Measurements from ENCODE around the gene CCND2.

CCND2 gene

DNA sequence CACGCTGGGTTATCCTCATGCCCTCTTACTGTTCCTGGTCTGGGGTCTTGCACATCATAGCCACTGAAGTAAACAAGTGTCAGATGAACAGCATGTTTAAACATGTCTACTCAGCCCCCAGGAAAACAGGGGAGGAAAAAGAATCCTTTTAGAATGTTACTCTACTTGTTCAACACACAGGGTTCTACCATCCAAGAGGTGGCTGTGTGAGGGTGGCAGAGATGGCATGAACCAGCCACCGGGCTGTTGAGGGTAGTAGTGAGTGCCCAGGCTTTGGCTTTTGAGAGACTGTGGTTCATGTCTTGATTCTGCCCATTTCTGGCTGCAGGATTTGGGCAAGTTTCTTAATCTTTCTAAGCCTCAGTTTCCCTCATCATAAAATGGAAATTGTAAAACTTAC, 21.6 kb upstream of the CCND2 start:
- TF ChIP-seq EGR1 (IDR thresholded peaks at IDR 0.05) = no peak
- TF ChIP-seq TAF1 (IDR thresholded peaks at IDR 0.05; ENCODE audit: low read depth) = no peak
- TF ChIP-seq, protein P1, sequence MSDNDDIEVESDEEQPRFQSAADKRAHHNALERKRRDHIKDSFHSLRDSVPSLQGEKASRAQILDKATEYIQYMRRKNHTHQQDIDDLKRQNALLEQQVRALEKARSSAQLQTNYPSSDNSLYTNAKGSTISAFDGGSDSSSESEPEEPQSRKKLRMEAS (IDR thresholded peaks at IDR 0.05) = no peak
- TF ChIP-seq, protein P2, sequence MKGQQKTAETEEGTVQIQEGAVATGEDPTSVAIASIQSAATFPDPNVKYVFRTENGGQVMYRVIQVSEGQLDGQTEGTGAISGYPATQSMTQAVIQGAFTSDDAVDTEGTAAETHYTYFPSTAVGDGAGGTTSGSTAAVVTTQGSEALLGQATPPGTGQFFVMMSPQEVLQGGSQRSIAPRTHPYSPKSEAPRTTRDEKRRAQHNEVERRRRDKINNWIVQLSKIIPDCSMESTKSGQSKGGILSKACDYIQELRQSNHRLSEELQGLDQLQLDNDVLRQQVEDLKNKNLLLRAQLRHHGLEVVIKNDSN (IDR thresholded peaks at IDR 0.05) = no peak
- TF ChIP-seq TEAD4 (IDR thresholded peaks at IDR 0.05) = no peak
- TF ChIP-seq EP300 (IDR thresholded peaks at IDR 0.05; ENCODE audit: borderline replicate concordance) = no peak
- no peak for TF ChIP-seq RAD21 (IDR thresholded peaks at IDR 0.05; ENCODE audit: low read depth)
- TF ChIP-seq FOXM1 (IDR thresholded peaks at IDR 0.05; ENCODE audit: borderline replicate concordance, low read depth) = no peak
- no peak for TF ChIP-seq NFIC (IDR thresholded peaks at IDR 0.05)
- TF ChIP-seq CREB1 (IDR thresholded peaks at IDR 0.05; ENCODE audit: low read depth) = no peak
- no peak for TF ChIP-seq CEBPB (IDR thresholded peaks at IDR 0.05)
- no peak for TF ChIP-seq YY1 (IDR thresholded peaks at IDR 0.05; ENCODE audit: low read depth)
- no peak for TF ChIP-seq TCF12 (IDR thresholded peaks at IDR 0.05; ENCODE audit: low read depth)
- no peak for TF ChIP-seq ZBTB7A (IDR thresholded peaks at IDR 0.05; ENCODE audit: low read depth)
- TF ChIP-seq, protein P3, sequence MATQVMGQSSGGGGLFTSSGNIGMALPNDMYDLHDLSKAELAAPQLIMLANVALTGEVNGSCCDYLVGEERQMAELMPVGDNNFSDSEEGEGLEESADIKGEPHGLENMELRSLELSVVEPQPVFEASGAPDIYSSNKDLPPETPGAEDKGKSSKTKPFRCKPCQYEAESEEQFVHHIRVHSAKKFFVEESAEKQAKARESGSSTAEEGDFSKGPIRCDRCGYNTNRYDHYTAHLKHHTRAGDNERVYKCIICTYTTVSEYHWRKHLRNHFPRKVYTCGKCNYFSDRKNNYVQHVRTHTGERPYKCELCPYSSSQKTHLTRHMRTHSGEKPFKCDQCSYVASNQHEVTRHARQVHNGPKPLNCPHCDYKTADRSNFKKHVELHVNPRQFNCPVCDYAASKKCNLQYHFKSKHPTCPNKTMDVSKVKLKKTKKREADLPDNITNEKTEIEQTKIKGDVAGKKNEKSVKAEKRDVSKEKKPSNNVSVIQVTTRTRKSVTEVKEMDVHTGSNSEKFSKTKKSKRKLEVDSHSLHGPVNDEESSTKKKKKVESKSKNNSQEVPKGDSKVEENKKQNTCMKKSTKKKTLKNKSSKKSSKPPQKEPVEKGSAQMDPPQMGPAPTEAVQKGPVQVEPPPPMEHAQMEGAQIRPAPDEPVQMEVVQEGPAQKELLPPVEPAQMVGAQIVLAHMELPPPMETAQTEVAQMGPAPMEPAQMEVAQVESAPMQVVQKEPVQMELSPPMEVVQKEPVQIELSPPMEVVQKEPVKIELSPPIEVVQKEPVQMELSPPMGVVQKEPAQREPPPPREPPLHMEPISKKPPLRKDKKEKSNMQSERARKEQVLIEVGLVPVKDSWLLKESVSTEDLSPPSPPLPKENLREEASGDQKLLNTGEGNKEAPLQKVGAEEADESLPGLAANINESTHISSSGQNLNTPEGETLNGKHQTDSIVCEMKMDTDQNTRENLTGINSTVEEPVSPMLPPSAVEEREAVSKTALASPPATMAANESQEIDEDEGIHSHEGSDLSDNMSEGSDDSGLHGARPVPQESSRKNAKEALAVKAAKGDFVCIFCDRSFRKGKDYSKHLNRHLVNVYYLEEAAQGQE (IDR thresholded peaks at IDR 0.05; ENCODE audit: low read depth) = no peak

DNA sequence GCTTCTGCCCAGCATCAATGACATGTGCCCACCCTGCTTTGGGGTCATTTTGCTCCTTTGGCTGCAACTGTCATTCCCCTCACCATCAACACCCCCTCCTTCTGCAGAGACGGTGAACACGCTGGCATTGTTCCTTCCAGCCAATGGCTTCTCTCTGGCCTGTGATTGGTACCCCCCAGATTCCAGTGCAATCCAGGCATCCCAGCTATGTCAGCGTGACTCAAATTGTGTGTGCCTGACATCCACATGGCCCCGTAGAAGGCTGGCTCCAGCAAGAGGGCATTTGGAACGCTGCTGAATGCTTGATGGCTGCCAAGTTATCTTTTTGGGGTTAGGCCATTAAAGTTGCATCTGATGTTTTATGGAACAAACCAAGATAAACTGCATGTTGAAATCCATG, 21.0 kb upstream of the CCND2 start:
- TF ChIP-seq, protein P3 (IDR thresholded peaks at IDR 0.05; ENCODE audit: low read depth) = no peak
- TF ChIP-seq CREB1 (IDR thresholded peaks at IDR 0.05; ENCODE audit: low read depth) (no peak), FOXM1 (IDR thresholded peaks at IDR 0.05; ENCODE audit: borderline replicate concordance, low read depth) (no peak), RAD21 (IDR thresholded peaks at IDR 0.05; ENCODE audit: low read depth) (no peak), NFIC (IDR thresholded peaks at IDR 0.05) (no peak), TEAD4 (IDR thresholded peaks at IDR 0.05) (no peak), CEBPB (IDR thresholded peaks at IDR 0.05) (no peak), EP300 (IDR thresholded peaks at IDR 0.05; ENCODE audit: borderline replicate concordance) (no peak), ZBTB7A (IDR thresholded peaks at IDR 0.05; ENCODE audit: low read depth) (no peak), TCF12 (IDR thresholded peaks at IDR 0.05; ENCODE audit: low read depth) (no peak), EGR1 (IDR thresholded peaks at IDR 0.05) (no peak), YY1 (IDR thresholded peaks at IDR 0.05; ENCODE audit: low read depth) (no peak), TAF1 (IDR thresholded peaks at IDR 0.05; ENCODE audit: low read depth) (no peak)
- TF ChIP-seq, protein P2 (IDR thresholded peaks at IDR 0.05) = no peak
- TF ChIP-seq, protein P1 (IDR thresholded peaks at IDR 0.05) = no peak

DNA sequence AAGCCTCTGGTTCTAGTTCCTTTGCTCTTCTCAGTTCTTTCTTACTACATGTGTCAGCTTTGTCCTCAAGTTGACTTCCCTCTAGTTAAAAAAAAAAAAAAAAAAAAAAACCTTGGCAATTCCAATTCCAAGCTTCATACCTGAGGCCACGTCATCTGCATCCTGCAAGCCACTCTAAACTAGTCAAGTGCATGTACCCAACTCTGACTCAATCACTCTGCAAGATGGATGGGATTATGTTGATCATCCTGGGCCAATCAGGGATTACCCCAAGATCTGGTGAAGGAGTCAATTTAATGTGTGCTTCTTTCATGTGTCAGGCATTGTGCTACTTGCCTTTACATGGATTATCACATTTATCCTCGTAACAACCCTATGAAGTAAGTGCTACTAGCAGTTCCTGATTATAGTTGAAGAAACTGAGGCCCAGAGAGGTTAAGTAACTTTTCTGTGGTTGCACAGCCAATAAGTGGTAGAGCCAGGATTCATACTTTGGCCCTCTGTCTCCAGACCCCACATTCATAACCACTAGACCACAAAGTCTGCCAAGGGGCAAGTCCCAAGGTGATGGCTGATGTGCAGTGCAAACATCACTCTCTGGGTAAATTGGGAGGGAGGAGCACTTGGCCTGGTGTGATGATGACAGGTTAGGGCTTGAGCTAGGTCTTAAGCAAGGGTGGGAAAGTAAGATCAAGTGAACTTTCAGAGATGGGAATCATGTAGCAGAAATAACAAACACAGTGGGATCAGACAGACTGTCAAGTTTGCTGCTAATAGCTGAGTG, 17.3 kb upstream of the CCND2 start:
- no peak for TF ChIP-seq EP300 (IDR thresholded peaks at IDR 0.05; ENCODE audit: borderline replicate concordance)
- TF ChIP-seq, protein P1 (IDR thresholded peaks at IDR 0.05) = no peak
- no peak for TF ChIP-seq ZBTB7A (IDR thresholded peaks at IDR 0.05; ENCODE audit: low read depth)
- no peak for TF ChIP-seq NFIC (IDR thresholded peaks at IDR 0.05)
- no peak for TF ChIP-seq YY1 (IDR thresholded peaks at IDR 0.05; ENCODE audit: low read depth)
- TF ChIP-seq RAD21 (IDR thresholded peaks at IDR 0.05; ENCODE audit: low read depth) = no peak
- no peak for TF ChIP-seq TCF12 (IDR thresholded peaks at IDR 0.05; ENCODE audit: low read depth)
- TF ChIP-seq TEAD4 (IDR thresholded peaks at IDR 0.05) = no peak
- TF ChIP-seq, protein P2 (IDR thresholded peaks at IDR 0.05) = no peak
- TF ChIP-seq TAF1 (IDR thresholded peaks at IDR 0.05; ENCODE audit: low read depth) = no peak
- TF ChIP-seq CREB1 (IDR thresholded peaks at IDR 0.05; ENCODE audit: low read depth) = no peak
- no peak for TF ChIP-seq FOXM1 (IDR thresholded peaks at IDR 0.05; ENCODE audit: borderline replicate concordance, low read depth)
- TF ChIP-seq EGR1 (IDR thresholded peaks at IDR 0.05) = no peak
- TF ChIP-seq, protein P3 (IDR thresholded peaks at IDR 0.05; ENCODE audit: low read depth) = no peak
- TF ChIP-seq CEBPB (IDR thresholded peaks at IDR 0.05) = no peak

All from Ishikawa (cell line).